ENCODE results near the gene SOBP.

Gene SOBP

DNA sequence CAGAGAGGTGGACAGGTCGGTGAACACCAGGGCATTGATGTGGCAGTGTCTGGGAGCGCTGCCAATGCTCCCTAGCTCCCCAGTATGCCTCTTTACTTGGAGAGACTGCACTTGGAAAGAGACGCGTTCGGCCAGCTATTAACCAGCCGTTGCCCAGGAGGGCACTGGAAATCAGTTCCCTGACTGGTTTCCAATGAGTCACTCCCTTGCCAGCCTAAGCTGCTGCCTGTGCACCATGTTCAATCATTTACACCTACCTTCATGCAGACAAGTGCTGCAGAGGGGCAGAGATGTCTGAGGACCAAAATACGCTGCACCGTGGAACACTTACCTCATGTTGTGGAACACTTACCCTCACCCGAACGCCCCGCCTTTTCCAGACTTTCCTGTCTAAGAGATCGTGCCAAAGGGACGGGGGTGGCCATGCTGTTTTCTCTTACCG lies 151.6 kb downstream of the SOBP start:
- H3K4me3 ChIP-seq (ENCODE audit: low read depth, low read length) = no peak overlapping the region
- DNase-seq (ENCODE audit: low read depth) = no peak
- TF ChIP-seq, protein P1, sequence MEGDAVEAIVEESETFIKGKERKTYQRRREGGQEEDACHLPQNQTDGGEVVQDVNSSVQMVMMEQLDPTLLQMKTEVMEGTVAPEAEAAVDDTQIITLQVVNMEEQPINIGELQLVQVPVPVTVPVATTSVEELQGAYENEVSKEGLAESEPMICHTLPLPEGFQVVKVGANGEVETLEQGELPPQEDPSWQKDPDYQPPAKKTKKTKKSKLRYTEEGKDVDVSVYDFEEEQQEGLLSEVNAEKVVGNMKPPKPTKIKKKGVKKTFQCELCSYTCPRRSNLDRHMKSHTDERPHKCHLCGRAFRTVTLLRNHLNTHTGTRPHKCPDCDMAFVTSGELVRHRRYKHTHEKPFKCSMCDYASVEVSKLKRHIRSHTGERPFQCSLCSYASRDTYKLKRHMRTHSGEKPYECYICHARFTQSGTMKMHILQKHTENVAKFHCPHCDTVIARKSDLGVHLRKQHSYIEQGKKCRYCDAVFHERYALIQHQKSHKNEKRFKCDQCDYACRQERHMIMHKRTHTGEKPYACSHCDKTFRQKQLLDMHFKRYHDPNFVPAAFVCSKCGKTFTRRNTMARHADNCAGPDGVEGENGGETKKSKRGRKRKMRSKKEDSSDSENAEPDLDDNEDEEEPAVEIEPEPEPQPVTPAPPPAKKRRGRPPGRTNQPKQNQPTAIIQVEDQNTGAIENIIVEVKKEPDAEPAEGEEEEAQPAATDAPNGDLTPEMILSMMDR (conservative IDR thresholded peaks at IDR 0.05; ENCODE audit: low read depth, low read length) = no peak

DNA sequence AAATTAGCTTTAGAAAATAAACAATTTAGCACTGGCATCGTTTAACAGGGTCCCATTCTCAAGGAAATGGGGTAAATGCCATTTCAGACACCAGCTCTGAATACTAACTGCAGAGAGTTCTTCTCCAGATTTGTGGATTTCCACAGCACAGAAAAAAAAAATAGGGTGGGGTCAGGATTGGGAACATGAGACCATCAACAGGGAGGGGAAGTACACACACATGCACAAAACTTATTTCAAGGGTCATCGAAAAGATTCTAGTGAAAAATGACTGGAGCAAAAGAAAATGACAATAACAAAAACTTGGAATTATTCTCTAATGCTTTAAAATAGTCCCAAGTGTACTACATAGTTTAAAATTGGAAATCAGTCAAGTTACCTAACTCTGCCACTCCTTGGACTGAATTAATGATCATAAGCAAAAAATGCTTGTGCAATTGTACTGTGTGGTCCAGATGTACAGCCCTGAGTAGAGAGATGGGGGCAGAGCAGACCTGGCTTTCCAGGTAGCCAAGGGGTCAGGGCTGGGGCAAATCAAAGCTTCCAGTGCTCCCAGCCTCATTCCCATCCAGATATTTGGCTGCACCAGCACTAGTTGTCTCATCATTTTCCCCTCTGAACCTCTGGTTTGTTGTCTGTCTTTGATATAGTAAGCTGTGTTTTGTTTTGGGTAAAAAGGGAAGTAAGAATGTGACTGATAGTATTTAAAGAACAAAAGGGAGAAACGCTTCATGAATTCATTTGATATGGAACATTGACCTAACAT lies 152.4 kb downstream of the SOBP start:
- no peak overlapping the region for H3K4me3 ChIP-seq (ENCODE audit: low read depth, low read length)
- DNase-seq (ENCODE audit: low read depth) = no peak
- TF ChIP-seq, protein P1 (conservative IDR thresholded peaks at IDR 0.05; ENCODE audit: low read depth, low read length) = no peak

DNA sequence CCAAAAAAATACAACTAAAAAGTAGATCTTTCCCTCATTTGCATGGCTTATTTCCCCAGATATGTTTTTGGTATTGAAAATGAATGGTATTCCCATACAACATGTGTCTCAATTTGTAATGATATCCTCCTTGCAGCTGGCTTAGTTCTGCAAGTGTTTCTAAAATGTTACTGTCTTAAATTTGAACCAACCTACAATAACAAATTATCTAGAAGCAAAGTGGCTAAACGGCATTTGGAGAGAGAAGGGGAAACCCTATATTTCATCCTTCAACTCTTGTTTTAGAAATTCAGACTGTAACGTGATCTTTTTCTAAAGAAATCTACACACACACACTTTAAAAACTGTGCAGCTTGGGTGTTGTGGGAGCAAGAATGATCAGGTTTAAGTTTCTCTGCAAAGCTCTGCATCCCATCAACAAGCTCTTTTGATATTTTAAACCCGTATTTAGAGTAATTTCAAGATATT lies 153.0 kb downstream of the SOBP start:
- no peak overlapping the region for H3K4me3 ChIP-seq (ENCODE audit: low read depth, low read length)
- DNase-seq (ENCODE audit: low read depth) = no peak
- TF ChIP-seq, protein P1 (conservative IDR thresholded peaks at IDR 0.05; ENCODE audit: low read depth, low read length) = no peak

DNA sequence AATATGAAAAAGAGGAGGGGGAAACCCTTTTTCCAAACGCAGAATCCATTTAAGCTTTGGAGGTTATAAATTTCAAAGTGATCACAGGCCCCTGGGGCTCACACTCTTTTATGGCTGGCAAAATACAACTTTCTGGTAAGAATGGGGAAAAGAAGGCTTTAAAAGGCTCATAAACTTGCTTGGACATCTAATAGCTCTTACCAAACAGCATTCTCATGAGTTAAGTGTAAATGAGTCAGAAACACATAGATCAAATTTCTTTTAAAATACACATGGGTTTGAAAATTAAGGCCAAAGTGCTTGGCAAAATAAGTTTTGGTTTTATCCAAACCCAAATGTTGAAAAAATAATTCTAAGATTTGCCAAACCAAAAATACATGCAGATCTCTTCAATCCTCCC lies 154.6 kb downstream of the SOBP start:
- H3K4me3 ChIP-seq (ENCODE audit: low read depth, low read length) = no peak overlapping the region
- TF ChIP-seq, protein P1 (conservative IDR thresholded peaks at IDR 0.05; ENCODE audit: low read depth, low read length) = no peak
- no peak for DNase-seq (ENCODE audit: low read depth)

DNA sequence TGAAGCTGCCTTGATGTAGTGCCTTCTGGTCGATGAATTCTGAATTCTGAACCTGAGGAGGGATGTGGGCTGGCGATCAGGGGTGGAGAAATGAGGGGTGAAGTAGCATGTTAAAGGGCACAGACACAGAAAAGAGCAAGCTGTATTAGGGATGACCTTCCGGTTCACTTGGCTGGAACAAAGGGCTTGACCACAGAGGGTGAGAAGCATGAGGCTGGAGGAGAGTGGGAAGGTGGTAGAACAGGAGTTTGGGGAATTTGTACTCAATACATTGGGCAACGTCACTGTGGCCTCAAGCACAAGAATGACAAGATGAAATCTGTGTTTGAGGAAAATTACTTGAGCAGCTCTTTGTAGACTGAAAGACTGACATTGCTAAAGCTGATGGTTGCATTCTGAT lies 155.8 kb downstream of the SOBP start:
- H3K4me3 ChIP-seq (ENCODE audit: low read depth, low read length) = no peak overlapping the region
- TF ChIP-seq, protein P1 (conservative IDR thresholded peaks at IDR 0.05; ENCODE audit: low read depth, low read length) = no peak
- DNase-seq (ENCODE audit: low read depth) = no peak

DNA sequence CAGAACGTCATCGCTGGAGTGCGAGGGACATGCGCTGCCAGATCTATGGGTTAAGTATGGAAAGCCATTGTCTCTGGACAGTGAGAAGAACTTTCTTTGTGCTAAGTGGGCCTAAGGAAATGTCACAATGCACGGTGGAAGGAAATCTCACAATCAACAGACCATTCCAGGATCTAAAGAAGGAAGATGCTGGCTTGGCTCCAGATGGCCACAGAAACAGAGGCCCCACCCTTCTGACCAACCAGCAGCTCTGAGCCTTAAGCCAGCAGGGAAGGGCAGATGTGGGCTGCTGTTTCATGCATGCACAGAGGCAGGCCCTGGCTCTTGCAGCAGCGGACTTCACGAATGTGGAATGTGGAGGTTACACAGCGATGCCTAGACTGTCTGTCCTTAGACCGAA lies 156.3 kb downstream of the SOBP start:
- TF ChIP-seq, protein P1 (conservative IDR thresholded peaks at IDR 0.05; ENCODE audit: low read depth, low read length) = no peak
- H3K4me3 ChIP-seq (ENCODE audit: low read depth, low read length) = no peak overlapping the region
- no peak for DNase-seq (ENCODE audit: low read depth)

Data from choroid plexus epithelial cell (primary cell).